Neural crest cell (in vitro differentiated cells): ENCODE results near the gene SCFD1. TPM values are rescaled to one million over a fixed set of nuclear protein-coding genes. Genes with fewer than 3 reads are reported as not detected.
"Not testable (repeated sequence)": the region's sequence is repeated elsewhere in the genome, so short reads cannot be mapped to it uniquely, and the experiment has no call there.

Source experiments
- DNase-seq: peaks from one replicate; pipeline ENCODE4 v3.0.0; 2021; ENCODE audit warnings: low read depth, mixed read lengths, low spot score
- H3K27ac Mint-ChIP-seq: one replicate; pipeline ENCODE4 v1.8.0; 2021; ENCODE audit warnings: mild to moderate bottlenecking, mixed read lengths; ENCODE audit not compliant: unreplicated experiment
- H3K27me3 Mint-ChIP-seq: 2 replicates; pipeline ENCODE4 v1.8.0; 2021; ENCODE audit warnings: low read depth, mild to moderate bottlenecking, mixed read lengths
- H3K36me3 Mint-ChIP-seq: 2 replicates; pipeline ENCODE4 v1.8.0; 2021; ENCODE audit warnings: low read depth, mild to moderate bottlenecking, mixed read lengths
- H3K4me1 Mint-ChIP-seq: 2 replicates; pipeline ENCODE4 v1.8.0; 2021; ENCODE audit warnings: mixed read lengths
- H3K4me3 Mint-ChIP-seq: one replicate; pipeline ENCODE4 v1.8.0; 2021; ENCODE audit warnings: mild to moderate bottlenecking, mixed read lengths
- H3K9me3 Mint-ChIP-seq: 2 replicates; pipeline ENCODE4 v1.8.0; 2021; ENCODE audit warnings: mixed read lengths
- long read RNA-seq: library from polyadenylated mRNA; unstranded; transcript quantifications from one replicate; pipeline ENCODE4 v2.0.0, GENCODE V29; 2020
- total RNA-seq: library from RNA; stranded (reverse); gene quantifications from 2 replicates; pipeline ENCODE4 v1.2.1, GENCODE V29; 2021
- TF ChIP-seq, protein P1 (sequence below): fragments of 200-600 bp; sonication (generic); conservative IDR thresholded peaks from 2 replicates; pipeline ENCODE4 v1.5.0; 2021; ENCODE audit warnings: antibody characterized with exemption, mild to moderate bottlenecking

Gene SCFD1, protein sequence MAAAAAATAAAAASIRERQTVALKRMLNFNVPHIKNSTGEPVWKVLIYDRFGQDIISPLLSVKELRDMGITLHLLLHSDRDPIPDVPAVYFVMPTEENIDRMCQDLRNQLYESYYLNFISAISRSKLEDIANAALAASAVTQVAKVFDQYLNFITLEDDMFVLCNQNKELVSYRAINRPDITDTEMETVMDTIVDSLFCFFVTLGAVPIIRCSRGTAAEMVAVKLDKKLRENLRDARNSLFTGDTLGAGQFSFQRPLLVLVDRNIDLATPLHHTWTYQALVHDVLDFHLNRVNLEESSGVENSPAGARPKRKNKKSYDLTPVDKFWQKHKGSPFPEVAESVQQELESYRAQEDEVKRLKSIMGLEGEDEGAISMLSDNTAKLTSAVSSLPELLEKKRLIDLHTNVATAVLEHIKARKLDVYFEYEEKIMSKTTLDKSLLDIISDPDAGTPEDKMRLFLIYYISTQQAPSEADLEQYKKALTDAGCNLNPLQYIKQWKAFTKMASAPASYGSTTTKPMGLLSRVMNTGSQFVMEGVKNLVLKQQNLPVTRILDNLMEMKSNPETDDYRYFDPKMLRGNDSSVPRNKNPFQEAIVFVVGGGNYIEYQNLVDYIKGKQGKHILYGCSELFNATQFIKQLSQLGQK
- 62.9 and 63.4 TPM in 2 replicates for total RNA-seq
- long read RNA-seq, transcript SCFD1-207 (24 exons, 2,058 nt): minor isoform, 16 of 127 reads
- long read RNA-seq, transcript SCFD1-203 (25 exons, 2,359 nt): major isoform, 65 of 127 reads
- long read RNA-seq, partial matches to known transcripts: 29 of 127 reads
- long read RNA-seq, other reads (novel, unspliced or antisense): 17 of 127 reads

DNA sequence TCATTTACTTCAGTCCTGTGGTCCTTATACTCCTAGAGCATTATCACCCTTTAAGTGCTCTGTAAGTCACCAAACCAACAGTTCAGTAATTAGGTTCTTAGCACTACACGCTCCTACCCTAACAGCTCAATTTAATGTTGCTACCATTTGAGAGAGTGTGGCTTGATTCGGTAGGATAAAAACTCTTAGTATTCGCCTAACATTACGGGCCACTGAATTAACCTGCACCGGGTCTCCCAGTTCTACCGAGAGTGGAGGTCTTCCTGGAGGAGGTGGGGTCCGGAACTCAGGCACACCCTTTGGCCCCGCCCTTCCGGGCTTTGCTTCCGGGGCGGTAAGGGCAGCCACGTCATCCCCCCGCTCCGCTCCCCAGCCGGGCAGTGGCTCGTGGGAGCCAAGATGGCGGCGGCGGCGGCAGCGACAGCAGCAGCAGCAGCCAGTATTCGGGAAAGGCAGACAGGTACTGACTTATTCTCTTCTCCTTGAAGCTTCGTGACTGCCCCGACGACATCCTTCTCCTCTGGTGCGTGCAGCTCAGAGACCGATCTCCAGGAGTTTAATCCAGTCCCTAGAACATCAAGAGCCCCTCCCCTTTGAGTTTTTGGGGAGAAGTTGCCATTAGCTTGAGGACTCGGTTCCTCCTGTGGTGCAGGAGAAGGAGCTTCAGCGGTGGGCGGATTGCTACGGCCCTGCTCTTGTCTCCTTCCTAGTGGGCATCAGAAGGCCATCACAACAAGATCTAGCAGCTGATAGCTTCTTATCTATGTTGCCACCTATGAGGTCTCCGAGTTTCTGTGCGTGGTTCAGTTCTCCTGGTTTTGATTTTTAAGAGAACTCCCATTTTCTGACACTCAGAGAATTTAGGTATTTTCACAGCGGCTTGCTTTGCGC is at the start of gene SCFD1:
SCFD1 (plus strand) TSS at position 380 of the 891 bp plus-strand sequence; CDS start at position 400, 20 bp downstream.
- Mint-ChIP-seq H3K9me3 (no peaks in the 10 kb centered on the region), H3K36me3 (peaks cover 4% of the 10 kb centered on the region), H3K27ac (peak within 1 kb of the TSS; percentile 98), H3K4me3 (peak within 1 kb of the TSS; percentile 98), H3K27me3 (no peaks in the 10 kb centered on the region), H3K4me1 (peaks cover 28% of the 10 kb centered on the region)
- TF ChIP-seq, protein P1, sequence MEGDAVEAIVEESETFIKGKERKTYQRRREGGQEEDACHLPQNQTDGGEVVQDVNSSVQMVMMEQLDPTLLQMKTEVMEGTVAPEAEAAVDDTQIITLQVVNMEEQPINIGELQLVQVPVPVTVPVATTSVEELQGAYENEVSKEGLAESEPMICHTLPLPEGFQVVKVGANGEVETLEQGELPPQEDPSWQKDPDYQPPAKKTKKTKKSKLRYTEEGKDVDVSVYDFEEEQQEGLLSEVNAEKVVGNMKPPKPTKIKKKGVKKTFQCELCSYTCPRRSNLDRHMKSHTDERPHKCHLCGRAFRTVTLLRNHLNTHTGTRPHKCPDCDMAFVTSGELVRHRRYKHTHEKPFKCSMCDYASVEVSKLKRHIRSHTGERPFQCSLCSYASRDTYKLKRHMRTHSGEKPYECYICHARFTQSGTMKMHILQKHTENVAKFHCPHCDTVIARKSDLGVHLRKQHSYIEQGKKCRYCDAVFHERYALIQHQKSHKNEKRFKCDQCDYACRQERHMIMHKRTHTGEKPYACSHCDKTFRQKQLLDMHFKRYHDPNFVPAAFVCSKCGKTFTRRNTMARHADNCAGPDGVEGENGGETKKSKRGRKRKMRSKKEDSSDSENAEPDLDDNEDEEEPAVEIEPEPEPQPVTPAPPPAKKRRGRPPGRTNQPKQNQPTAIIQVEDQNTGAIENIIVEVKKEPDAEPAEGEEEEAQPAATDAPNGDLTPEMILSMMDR: no peak
- peak; percentile 87 for DNase-seq

GRCh38 chr14:30572771-30573170 is 49.3 kb upstream of the SCFD1 start:
- TF ChIP-seq, protein P1: no peak
- Mint-ChIP-seq H3K27me3 (no peaks in the 10 kb centered on the region), H3K36me3 (peaks cover 13% of the 10 kb centered on the region), H3K27ac (no peak overlapping the region), H3K4me3 (no peak overlapping the region), H3K9me3 (peaks cover 3% of the 10 kb centered on the region), H3K4me1 (peaks cover 55% of the 10 kb centered on the region)
- no peak for DNase-seq

DNA sequence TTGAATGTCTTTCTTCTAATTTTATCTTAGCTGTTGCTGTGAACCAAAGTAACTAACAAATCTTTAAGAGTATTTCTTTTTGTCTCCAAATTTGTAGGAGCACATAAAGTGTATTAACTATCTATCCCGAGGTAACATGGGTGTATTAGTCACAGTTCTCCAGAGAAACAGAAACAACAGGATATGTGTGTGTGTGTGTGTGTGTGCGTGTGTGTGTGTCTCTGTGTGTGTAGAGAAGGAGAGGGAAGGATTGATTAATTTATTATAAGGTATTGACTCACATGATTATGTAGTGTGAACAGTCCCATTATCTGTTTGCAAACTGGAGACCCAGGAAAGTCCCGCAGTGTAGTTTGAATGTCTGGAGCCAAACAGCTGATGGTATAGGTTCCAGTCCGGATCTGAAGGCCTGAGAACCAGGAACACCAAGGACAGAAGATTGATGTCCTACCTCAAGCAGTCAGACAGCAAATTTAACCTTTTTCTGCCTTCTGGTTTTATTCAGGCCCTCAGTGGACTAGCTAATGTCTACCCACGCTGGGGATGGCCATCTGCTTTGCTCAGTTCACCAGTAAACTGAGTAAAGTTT is 48.8 kb upstream of the SCFD1 start:
- Mint-ChIP-seq H3K9me3 (peaks cover 3% of the 10 kb centered on the region), H3K36me3 (peaks cover 12% of the 10 kb centered on the region), H3K27me3 (no peaks in the 10 kb centered on the region), H3K4me1 (peaks cover 53% of the 10 kb centered on the region), H3K4me3 (no peak overlapping the region), H3K27ac (peak overlapping the region; percentile 31)
- TF ChIP-seq, protein P1: no peak
- no peak for DNase-seq

DNA sequence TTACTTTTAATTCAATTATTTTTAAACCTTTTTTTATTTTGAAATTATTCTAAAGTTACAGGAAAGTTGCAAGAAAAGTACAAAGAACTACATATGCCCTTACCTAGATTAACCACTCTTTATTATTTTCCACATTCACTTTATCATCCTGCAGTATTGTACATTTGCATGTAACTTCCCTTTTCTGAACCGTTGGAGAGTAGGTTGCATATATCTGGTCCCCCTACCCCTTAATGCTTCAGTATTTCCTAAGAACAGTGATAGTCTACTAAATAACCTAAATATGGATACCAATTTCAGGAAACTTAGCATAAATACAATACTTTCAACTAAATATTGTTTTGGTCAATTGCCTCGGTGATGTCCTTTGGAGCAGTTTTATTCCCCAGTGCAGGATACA is 48.2 kb upstream of the SCFD1 start:
- Mint-ChIP-seq H3K27me3 (no peaks in the 10 kb centered on the region), H3K4me1 (peaks cover 56% of the 10 kb centered on the region), H3K27ac (no peak overlapping the region), H3K4me3 (no peak overlapping the region), H3K9me3 (peaks cover 3% of the 10 kb centered on the region), H3K36me3 (peaks cover 12% of the 10 kb centered on the region)
- no peak for DNase-seq
- TF ChIP-seq, protein P1: no peak

- not testable (repeated sequence) for H3K27ac Mint-ChIP-seq, H3K4me3 Mint-ChIP-seq, H3K9me3 Mint-ChIP-seq, DNase-seq, H3K27me3 Mint-ChIP-seq
- H3K4me1 Mint-ChIP-seq: peaks cover 50% of the 10 kb centered on the region
- peaks cover 12% of the 10 kb centered on the region for H3K36me3 Mint-ChIP-seq
Observed at GRCh38 chr14:30574777-30575176, 47.3 kb upstream of the SCFD1 start.

- not testable (repeated sequence) for DNase-seq, H3K4me3 Mint-ChIP-seq, H3K27ac Mint-ChIP-seq, H3K9me3 Mint-ChIP-seq, H3K27me3 Mint-ChIP-seq
- Mint-ChIP-seq H3K4me1 (peaks cover 35% of the 10 kb centered on the region), H3K36me3 (peaks cover 12% of the 10 kb centered on the region)
Observed at GRCh38 chr14:30576333-30576732, 45.8 kb upstream of the SCFD1 start.
